T-cell (primary cell): ENCODE measurements around the gene RPL36. TPM values are rescaled to one million over a fixed set of nuclear protein-coding genes. Genes with fewer than 3 reads are reported as not detected.

ENCODE experiments used
- ATAC-seq, 4 experiments: fragments of 200-7000 bp in 3 of 4; fragments of 150-1000 bp in 1 of 4; cut with Tn5 transposase; replicated peaks in 1 of 4; 1 replicate in 3 of 4; 2 replicates in 1 of 4; pipeline ENCODE4 v1.10.0; 2021; ENCODE audit warnings: moderate library complexity in 3 of 4, mild to moderate bottlenecking in 2 of 4, moderate number of reproducible peaks in 1 of 4
- CTCF ChIA-PET, 2 donors: fragments of 300-600 bp; sonication (Branson Sonifier 250); formaldehyde crosslinking; loops; one replicate each; lab custom pipeline; 2022; ENCODE audit warnings: antibody characterized with exemption in 2 of 2; lab: Charles Lee
- POLR2A ChIA-PET, 2 donors: fragments of 300-600 bp; sonication (Branson Sonifier 250); formaldehyde crosslinking; loops; one replicate each; lab custom pipeline; 2022; ENCODE audit warnings: antibody characterized with exemption in 2 of 2; lab: Charles Lee
- DNase-seq, 35 experiments: peaks; one replicate each; pipeline versions ENCODE4 v3.0.0 to v3.0.0-alpha.2; 2013 to 2023
- H3K27ac ChIP-seq: one replicate; pipeline ENCODE4 v1.5.1; 2013; ENCODE audit warnings: low read length
- H3K27me3 ChIP-seq, 2 experiments: replicated peaks in 1 of 2; 1 replicate in 1 of 2; 2 replicates in 1 of 2; pipeline versions ENCODE4 v1.6.1 to v1.7.0; 2013; ENCODE audit warnings: low read length in 1 of 2, mixed read lengths in 1 of 2; ENCODE audit not compliant: control insufficient read depth in 2 of 2, insufficient read depth in 2 of 2; ENCODE audit errors: extremely low read depth in 1 of 2
- H3K36me3 ChIP-seq, 2 donors: 1 replicate in 1 of 2; 2 replicates in 1 of 2; pipeline versions ENCODE4 v1.6.1 to v1.7.0; 2013; ENCODE audit warnings: low read length in 1 of 2; ENCODE audit not compliant: control insufficient read depth in 2 of 2, insufficient read depth in 1 of 2; ENCODE audit errors: extremely low read depth in 1 of 2
- H3K4me1 ChIP-seq, 2 experiments: 1 replicate in 1 of 2; 2 replicates in 1 of 2; pipeline versions ENCODE4 v1.6.1 to v1.7.0; 2013; ENCODE audit warnings: low read length in 2 of 2, mixed read lengths in 1 of 2; ENCODE audit not compliant: insufficient read depth in 2 of 2, control insufficient read depth in 1 of 2; ENCODE audit errors: extremely low read depth in 1 of 2
- H3K4me3 ChIP-seq, 2 donors: 1 replicate in 1 of 2; 2 replicates in 1 of 2; pipeline versions ENCODE4 v1.5.1 to v1.7.0; 2013; ENCODE audit warnings: mild to moderate bottlenecking in 2 of 2, low read length in 1 of 2, moderate library complexity in 1 of 2; ENCODE audit not compliant: control insufficient read depth in 1 of 2; ENCODE audit errors: extremely low read depth in 1 of 2
- H3K9me3 ChIP-seq: 2 replicates; pipeline ENCODE4 v1.7.0; 2013
- H3K27ac Mint-ChIP-seq, 2 donors: one replicate each; pipeline ENCODE4 v1.8.0; 2020 to 2021; ENCODE audit warnings: mild to moderate bottlenecking in 2 of 2, mixed read lengths in 2 of 2
- H3K27me3 Mint-ChIP-seq, 2 donors: one replicate each; pipeline ENCODE4 v1.8.0; 2021 to 2022; ENCODE audit warnings: mixed read lengths in 2 of 2
- H3K36me3 Mint-ChIP-seq: one replicate; pipeline ENCODE4 v1.8.0; 2021; ENCODE audit warnings: mixed read lengths
- H3K4me1 Mint-ChIP-seq, 3 donors: one replicate each; pipeline ENCODE4 v1.8.0; 2020 to 2022; ENCODE audit warnings: mixed read lengths in 3 of 3, mild to moderate bottlenecking in 1 of 3
- H3K4me3 Mint-ChIP-seq, 3 donors: one replicate each; pipeline ENCODE4 v1.8.0; 2020 to 2022; ENCODE audit warnings: mild to moderate bottlenecking in 3 of 3, mixed read lengths in 3 of 3, moderate library complexity in 3 of 3
- H3K9me3 Mint-ChIP-seq, 3 donors: one replicate each; pipeline ENCODE4 v1.8.0; 2020 to 2022; ENCODE audit warnings: mixed read lengths in 3 of 3
- WGBS: methylation state at CpG from one replicate; pipeline ENCODE4 v1.1.5; 2013; ENCODE audit warnings: missing lambda C conversion rate; ENCODE audit not compliant: insufficient coverage; 5-methylcytosine and 5-hydroxymethylcytosine counted together
- total RNA-seq, 35 experiments: library from RNA in 6 of 35; stranded (reverse) in 6 of 35; fragments of 120-200 nt in 1 of 35; gene quantifications; one replicate each; pipeline versions ENCODE4 v1.2.1 to v1.2.4 and lab custom pipeline; 2013 to 2026

The RPL36 gene
- total RNA-seq, 5 donors from 2014 or later (not counting 1 experiment from before 2014, with no cell fraction given) = 1,208 to 1,613 (median 1,528) TPM

DNA sequence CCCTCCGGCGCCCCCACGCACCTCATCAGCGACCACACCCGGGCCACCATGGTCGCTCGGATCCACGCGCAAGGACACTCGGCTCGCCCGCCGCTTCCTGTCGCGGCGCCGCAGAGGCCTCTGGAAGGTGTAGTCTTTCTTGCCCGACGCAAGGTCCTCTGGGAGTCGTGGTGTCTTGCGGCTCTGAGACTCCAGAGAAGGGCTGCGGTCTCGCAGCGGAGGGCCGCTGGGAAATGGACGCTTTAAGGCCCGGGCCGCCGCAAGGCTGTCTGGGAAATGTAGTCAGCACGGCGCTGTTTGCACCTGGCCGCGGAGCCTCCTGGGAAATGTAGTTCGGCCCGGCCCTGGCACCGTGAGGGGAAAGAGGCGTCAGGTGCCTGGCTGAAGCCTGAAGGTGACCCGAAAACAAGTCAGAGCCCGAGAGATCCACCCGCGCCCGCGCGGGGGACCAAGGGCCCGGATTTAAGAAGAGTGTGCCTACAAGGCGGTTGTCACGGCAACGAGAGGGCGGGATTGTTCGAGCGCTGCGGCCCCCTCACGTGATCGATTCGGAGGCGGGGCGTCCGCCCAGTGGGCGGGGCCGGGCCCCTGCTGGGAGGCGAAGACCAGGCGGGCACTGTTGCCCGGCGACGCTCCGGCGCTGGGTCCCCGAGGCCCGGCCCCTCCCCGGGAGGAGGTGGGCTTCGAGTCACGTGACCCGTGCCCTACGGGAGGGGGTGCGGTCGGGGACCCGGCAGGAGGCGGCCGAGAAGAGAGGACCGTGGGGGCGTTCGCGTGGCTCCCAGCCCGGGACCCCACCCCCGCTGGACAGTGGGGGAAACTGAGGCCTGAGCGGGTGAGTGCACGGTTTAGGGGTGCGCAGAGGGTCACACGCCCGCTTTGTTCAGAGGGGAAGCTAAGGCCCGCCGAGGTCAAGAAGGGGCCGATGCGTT is 9.4 kb upstream of the RPL36 start, which contains the start of the genes HSD11B1L and MICOS13:
HSD11B1L (plus strand) TSS at position 591 of the 932 bp plus-strand sequence. CDS start 3,806 bp downstream, outside the sequence.
MICOS13 (minus strand) TSS at position 80 of the 932 bp plus-strand sequence; CDS start at position 50, 30 bp downstream.
- Histone ChIP-seq H3K27me3 (no peaks in the 10 kb centered on the region), H3K9me3 (no peaks in the 10 kb centered on the region), H3K36me3 (peaks cover 3% of the 10 kb centered on the region in 2 donors), H3K4me1 (peaks cover 5 to 25% of the 10 kb centered on the region in 2 experiments), H3K4me3 (peak within 1 kb of the TSS; percentile 79 to 80), H3K27ac (peak within 1 kb of the TSS; percentile 99)
- peak within 1 kb of the TSS; percentile 84 to 97 (median 90) for H3K4me3 Mint-ChIP-seq
- no peaks in the 10 kb centered on the region for H3K9me3 Mint-ChIP-seq
- peak; percentile 96 to 99 (median 99) for DNase-seq
- no peaks in the 10 kb centered on the region for H3K36me3 Mint-ChIP-seq
- peak within 1 kb of the TSS; percentile 97 to 100 for H3K27ac Mint-ChIP-seq
- no peaks in the 10 kb centered on the region for H3K27me3 Mint-ChIP-seq
- peaks cover 28 to 32% (median 32%) of the 10 kb centered on the region in 3 donors for H3K4me1 Mint-ChIP-seq
- ATAC-seq = peak; percentile 94 to 96 (median 95)
- CTCF ChIA-PET = no interaction called here
- POLR2A ChIA-PET = no interaction called here
- WGBS = under 1% methylated on average over 90 of the region's 94 CpGs

- 70% methylated on average over 14 of the region's 17 CpGs for WGBS
- ChIA-PET CTCF (no interaction called here), POLR2A (no interaction called here)
- DNase-seq = no peak
- peak overlapping the region; percentile 52 to 64 for H3K27ac Mint-ChIP-seq
- no peaks in the 10 kb centered on the region for H3K9me3 Mint-ChIP-seq
- no peaks in the 10 kb centered on the region for H3K27me3 Mint-ChIP-seq
- H3K4me1 ChIP-seq = peaks cover 5 to 31% of the 10 kb centered on the region in 2 experiments
- peaks cover 3% of the 10 kb centered on the region in 2 donors for H3K36me3 ChIP-seq
- no peaks in the 10 kb centered on the region for H3K9me3 ChIP-seq
- H3K27me3 ChIP-seq = no peaks in the 10 kb centered on the region
- no peaks in the 10 kb centered on the region for H3K36me3 Mint-ChIP-seq
- H3K27ac ChIP-seq = no peak overlapping the region
- ATAC-seq = no peak
- peaks cover 31 to 40% (median 36%) of the 10 kb centered on the region in 3 donors for H3K4me1 Mint-ChIP-seq
- H3K4me3 Mint-ChIP-seq = peak overlapping the region; percentile 50 to 84 (median 56)
- peak overlapping the region; percentile 79 to 80 for H3K4me3 ChIP-seq
These were observed 8.5 kb upstream of the RPL36 start for GRCh38 chr19:5681391-5682106.

GRCh38 chr19:5682107-5682482 is 8.0 kb upstream of the RPL36 start:
- H3K27me3 ChIP-seq = no peaks in the 10 kb centered on the region
- H3K9me3 Mint-ChIP-seq = no peaks in the 10 kb centered on the region
- no peak overlapping the region for H3K4me3 ChIP-seq
- ATAC-seq (no peak), DNase-seq (no peak)
- no peaks in the 10 kb centered on the region for H3K9me3 ChIP-seq
- ChIA-PET POLR2A (no interaction called here), CTCF (no interaction called here)
- H3K27ac Mint-ChIP-seq = peak overlapping the region; percentile 12 to 60
- H3K4me3 Mint-ChIP-seq = peak overlapping the region; percentile 50 to 84 (median 56)
- peaks cover 5 to 36% of the 10 kb centered on the region in 2 experiments for H3K4me1 ChIP-seq
- peaks cover 31 to 41% (median 38%) of the 10 kb centered on the region in 3 donors for H3K4me1 Mint-ChIP-seq
- H3K27me3 Mint-ChIP-seq = no peaks in the 10 kb centered on the region
- peaks cover 3% of the 10 kb centered on the region in 2 donors for H3K36me3 ChIP-seq
- H3K27ac ChIP-seq = no peak overlapping the region
- WGBS = 95% methylated on average over 3 of the region's 3 CpGs
- no peaks in the 10 kb centered on the region for H3K36me3 Mint-ChIP-seq

DNA sequence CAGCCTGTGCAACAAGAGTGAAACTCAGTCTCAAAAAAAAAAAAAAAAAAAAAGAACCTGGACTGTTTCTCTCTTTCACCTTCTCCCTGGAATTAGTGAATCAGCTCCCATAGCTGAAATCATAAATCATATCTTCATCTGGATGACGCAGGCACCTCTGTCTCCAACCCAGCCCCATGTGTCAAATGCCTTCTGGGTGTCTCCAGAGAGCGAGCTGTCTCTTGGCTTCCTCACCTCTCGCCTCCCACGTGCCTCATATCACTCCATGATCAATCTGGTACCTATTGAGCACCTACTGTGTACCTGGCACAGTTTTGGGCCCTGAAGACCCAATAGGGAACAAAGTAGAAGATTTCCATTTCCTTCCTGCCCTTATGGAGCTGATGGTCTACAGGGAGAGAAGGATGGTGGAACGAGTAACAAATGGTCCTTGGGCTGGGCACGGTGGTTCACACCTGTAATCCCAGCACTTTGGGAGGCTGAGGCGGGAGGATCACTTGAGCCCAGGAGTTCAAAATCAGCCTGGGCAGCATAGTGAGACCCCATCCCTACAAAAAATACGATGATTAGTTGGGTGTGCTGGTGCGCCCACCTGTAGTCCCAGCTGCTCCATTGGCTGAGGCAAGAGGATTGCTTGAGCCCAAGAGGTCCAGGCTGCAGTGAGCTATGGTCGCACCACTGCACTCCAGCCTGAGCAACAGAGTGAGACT is 6.8 kb upstream of the RPL36 start:
- Histone ChIP-seq H3K27ac (no peak overlapping the region), H3K4me1 (peaks cover 5 to 47% of the 10 kb centered on the region in 2 experiments), H3K4me3 (no peak overlapping the region), H3K36me3 (peaks cover under 1 to 1% of the 10 kb centered on the region in 2 donors), H3K27me3 (no peaks in the 10 kb centered on the region), H3K9me3 (no peaks in the 10 kb centered on the region)
- WGBS = 90% methylated on average over 3 of the region's 10 CpGs
- ATAC-seq (no peak), DNase-seq (no peak)
- POLR2A ChIA-PET = no interaction called here
- Mint-ChIP-seq H3K4me3 (peak overlapping the region in 2 of 3 donors; percentile 65 to 84), H3K27me3 (no peaks in the 10 kb centered on the region), H3K27ac (peak overlapping the region; percentile 31 to 63), H3K4me1 (peaks cover 35 to 45% (median 41%) of the 10 kb centered on the region in 3 donors), H3K9me3 (no peaks in the 10 kb centered on the region), H3K36me3 (no peaks in the 10 kb centered on the region)
- CTCF ChIA-PET = no interaction called here

GRCh38 chr19:5684694-5685430 is 5.2 kb upstream of the RPL36 start:
- no peaks in the 10 kb centered on the region for H3K27me3 ChIP-seq
- CTCF ChIA-PET = no interaction called here
- 88% methylated on average over 17 of the region's 22 CpGs for WGBS
- peaks cover 3 to 40% of the 10 kb centered on the region in 2 experiments for H3K4me1 ChIP-seq
- POLR2A ChIA-PET = no interaction called here
- no peak overlapping the region for H3K4me3 ChIP-seq
- Mint-ChIP-seq H3K4me3 (no peak overlapping the region), H3K9me3 (no peaks in the 10 kb centered on the region), H3K27ac (no peak overlapping the region), H3K4me1 (peaks cover 29 to 39% (median 37%) of the 10 kb centered on the region in 3 donors), H3K36me3 (no peaks in the 10 kb centered on the region), H3K27me3 (no peaks in the 10 kb centered on the region)
- H3K9me3 ChIP-seq = no peaks in the 10 kb centered on the region
- H3K36me3 ChIP-seq = no peaks in the 10 kb centered on the region
- ATAC-seq (no peak), DNase-seq (no peak)
- H3K27ac ChIP-seq = no peak overlapping the region
